ENCODE results near the gene MTCH1.

Gene MTCH1

DNA sequence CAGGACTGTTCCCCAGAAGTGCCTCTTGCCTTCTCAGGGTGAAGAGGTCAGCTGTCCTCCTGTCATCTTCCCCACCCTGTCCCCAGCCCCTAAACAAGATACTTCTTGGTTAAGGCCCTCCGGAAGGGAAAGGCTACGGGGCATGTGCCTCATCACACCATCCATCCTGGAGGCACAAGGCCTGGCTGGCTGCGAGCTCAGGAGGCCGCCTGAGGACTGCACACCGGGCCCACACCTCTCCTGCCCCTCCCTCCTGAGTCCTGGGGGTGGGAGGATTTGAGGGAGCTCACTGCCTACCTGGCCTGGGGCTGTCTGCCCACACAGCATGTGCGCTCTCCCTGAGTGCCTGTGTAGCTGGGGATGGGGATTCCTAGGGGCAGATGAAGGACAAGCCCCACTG is 21.6 kb downstream of the MTCH1 start:
- TF ChIP-seq POU2F2 (IDR thresholded peaks at IDR 0.05; ENCODE audit: low read depth, low read length) (no peak), TAF1 (IDR thresholded peaks at IDR 0.05; ENCODE audit: low read depth, low read length) (no peak), PAX5 (IDR thresholded peaks at IDR 0.05; ENCODE audit: insufficient read depth, low read length, severe bottlenecking) (no peak), SPI1 (IDR thresholded peaks at IDR 0.05; ENCODE audit: low read depth, low read length) (no peak), POLR2AphosphoS5 (IDR thresholded peaks at IDR 0.05; ENCODE audit: low read depth, low read length) (no peak), POLR2A (IDR thresholded peaks at IDR 0.05; ENCODE audit: low read depth, low read length) (no peak)
- DNase-seq (ENCODE audit: insufficient read length, low spot score), result no peak
- no peak for FAIRE-seq

DNA sequence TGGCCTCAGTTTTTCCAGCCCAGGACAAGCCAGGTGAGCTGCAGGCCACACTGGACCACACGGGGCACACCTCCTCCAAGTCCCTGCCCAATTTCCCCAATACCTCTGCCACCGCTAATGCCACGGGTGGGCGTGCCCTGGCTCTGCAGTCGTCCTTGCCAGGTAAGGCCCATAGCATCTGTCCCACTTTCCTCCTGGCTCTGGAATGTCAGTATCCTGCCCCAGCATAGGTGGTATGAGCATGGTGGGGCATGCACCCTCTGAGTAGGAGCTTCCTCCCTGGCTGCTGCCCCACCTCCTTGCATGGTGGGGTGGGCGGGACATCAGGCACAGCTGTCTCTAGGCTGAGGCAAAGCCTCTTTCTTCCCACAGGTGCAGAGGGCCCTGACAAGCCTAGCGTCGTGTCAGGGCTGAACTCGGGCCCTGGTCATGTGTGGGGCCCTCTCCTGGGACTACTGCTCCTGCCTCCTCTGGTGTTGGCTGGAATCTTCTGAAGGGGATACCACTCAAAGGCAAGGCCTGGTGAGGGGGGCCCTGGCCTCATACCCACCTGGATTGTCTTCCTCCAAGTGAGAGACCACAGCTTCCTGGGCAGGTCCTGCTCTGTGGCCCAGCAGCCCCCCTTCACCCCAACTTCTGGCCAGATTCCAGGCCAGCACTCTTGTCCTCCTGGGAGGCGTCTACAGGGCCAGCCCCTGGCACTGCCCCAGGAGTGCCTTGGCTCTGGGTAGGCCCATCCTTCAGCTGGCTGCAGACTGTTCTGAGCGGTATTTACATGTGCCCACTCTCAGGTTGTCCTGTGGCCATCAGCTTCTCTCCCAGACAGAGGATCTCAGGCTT is 22.3 kb downstream of the MTCH1 start:
- FAIRE-seq, result peak; percentile 71
- DNase-seq (ENCODE audit: insufficient read length, low spot score), result peak; percentile 67
- TF ChIP-seq SPI1 (IDR thresholded peaks at IDR 0.05; ENCODE audit: low read depth, low read length) (0 out of 2 replicates have a peak, but pooled peaks have one; percentile 7), PAX5 (IDR thresholded peaks at IDR 0.05; ENCODE audit: insufficient read depth, low read length, severe bottlenecking) (no peak), POLR2A (IDR thresholded peaks at IDR 0.05; ENCODE audit: low read depth, low read length) (no peak), POLR2AphosphoS5 (IDR thresholded peaks at IDR 0.05; ENCODE audit: low read depth, low read length) (no peak), TAF1 (IDR thresholded peaks at IDR 0.05; ENCODE audit: low read depth, low read length) (no peak), POU2F2 (IDR thresholded peaks at IDR 0.05; ENCODE audit: low read depth, low read length) (no peak)

DNA sequence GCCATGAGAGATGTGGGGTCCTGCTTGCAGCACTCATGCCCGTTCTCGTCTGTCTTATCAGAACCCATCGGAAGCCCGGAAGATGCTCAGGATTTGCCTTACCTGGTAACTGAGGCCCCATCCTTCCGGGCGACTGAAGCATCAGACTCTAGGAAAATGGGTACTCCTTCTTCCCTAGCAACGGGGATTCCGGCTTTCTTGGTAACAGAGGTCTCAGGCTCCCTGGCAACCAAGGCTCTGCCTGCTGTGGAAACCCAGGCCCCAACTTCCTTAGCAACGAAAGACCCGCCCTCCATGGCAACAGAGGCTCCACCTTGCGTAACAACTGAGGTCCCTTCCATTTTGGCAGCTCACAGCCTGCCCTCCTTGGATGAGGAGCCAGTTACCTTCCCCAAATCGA is 23.1 kb downstream of the MTCH1 start:
- no peak for TF ChIP-seq POU2F2 (IDR thresholded peaks at IDR 0.05; ENCODE audit: low read depth, low read length)
- peak; percentile 70 for TF ChIP-seq SPI1 (IDR thresholded peaks at IDR 0.05; ENCODE audit: low read depth, low read length)
- no peak for TF ChIP-seq TAF1 (IDR thresholded peaks at IDR 0.05; ENCODE audit: low read depth, low read length)
- no peak for TF ChIP-seq POLR2AphosphoS5 (IDR thresholded peaks at IDR 0.05; ENCODE audit: low read depth, low read length)
- TF ChIP-seq PAX5 (IDR thresholded peaks at IDR 0.05; ENCODE audit: insufficient read depth, low read length, severe bottlenecking), result no peak
- peak; percentile 77 for FAIRE-seq
- peak; percentile 92 for DNase-seq (ENCODE audit: insufficient read length, low spot score)

- DNase-seq (ENCODE audit: insufficient read length, low spot score) (no peak), FAIRE-seq (no peak)
- TF ChIP-seq POU2F2 (IDR thresholded peaks at IDR 0.05; ENCODE audit: low read depth, low read length), result no peak
- no peak for TF ChIP-seq POLR2A (IDR thresholded peaks at IDR 0.05; ENCODE audit: low read depth, low read length)
- no peak for TF ChIP-seq POLR2AphosphoS5 (IDR thresholded peaks at IDR 0.05; ENCODE audit: low read depth, low read length)
- TF ChIP-seq SPI1 (IDR thresholded peaks at IDR 0.05; ENCODE audit: low read depth, low read length), result no peak
- no peak for TF ChIP-seq TAF1 (IDR thresholded peaks at IDR 0.05; ENCODE audit: low read depth, low read length)
- TF ChIP-seq PAX5 (IDR thresholded peaks at IDR 0.05; ENCODE audit: insufficient read depth, low read length, severe bottlenecking), result no peak
Measured at GRCh38 chr6:36961441-36962435, 24.3 kb downstream of the MTCH1 start.

DNA sequence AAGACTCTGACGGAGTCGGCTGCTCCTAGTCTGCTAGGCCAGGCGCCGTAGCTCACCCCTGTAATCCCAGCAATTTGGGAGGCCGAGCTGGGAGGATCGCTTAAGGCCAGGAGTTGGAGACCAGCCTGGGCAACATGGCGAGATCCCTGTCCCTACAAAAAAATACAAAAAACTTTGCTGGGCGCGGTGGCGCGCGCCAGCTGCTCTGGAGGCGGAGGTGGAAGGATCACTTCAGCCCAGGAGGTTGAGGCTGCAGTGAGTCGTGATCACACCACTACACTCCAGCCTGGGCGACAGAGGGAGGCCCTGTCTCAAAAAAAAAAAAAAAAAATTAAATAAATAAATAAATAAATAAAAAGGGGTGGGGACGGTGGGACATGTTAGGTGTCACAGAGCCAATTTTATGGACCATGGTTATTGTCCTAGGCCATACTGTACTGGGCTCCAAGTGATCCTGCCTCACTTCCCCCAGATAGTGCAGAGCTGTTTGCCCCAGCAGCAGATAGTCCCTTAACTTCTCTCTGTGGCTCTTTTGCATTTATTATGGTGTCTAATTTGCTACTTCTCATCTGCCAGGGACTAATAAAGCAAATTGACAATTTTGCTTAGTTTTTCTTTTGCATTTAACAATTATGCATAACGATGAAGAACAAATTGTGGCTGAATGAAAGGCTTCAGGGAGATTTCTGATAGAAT is 26.3 kb downstream of the MTCH1 start:
- no peak for TF ChIP-seq TAF1 (IDR thresholded peaks at IDR 0.05; ENCODE audit: low read depth, low read length)
- TF ChIP-seq POLR2AphosphoS5 (IDR thresholded peaks at IDR 0.05; ENCODE audit: low read depth, low read length), result no peak
- DNase-seq (ENCODE audit: insufficient read length, low spot score), result no peak
- FAIRE-seq, result no peak

DNA sequence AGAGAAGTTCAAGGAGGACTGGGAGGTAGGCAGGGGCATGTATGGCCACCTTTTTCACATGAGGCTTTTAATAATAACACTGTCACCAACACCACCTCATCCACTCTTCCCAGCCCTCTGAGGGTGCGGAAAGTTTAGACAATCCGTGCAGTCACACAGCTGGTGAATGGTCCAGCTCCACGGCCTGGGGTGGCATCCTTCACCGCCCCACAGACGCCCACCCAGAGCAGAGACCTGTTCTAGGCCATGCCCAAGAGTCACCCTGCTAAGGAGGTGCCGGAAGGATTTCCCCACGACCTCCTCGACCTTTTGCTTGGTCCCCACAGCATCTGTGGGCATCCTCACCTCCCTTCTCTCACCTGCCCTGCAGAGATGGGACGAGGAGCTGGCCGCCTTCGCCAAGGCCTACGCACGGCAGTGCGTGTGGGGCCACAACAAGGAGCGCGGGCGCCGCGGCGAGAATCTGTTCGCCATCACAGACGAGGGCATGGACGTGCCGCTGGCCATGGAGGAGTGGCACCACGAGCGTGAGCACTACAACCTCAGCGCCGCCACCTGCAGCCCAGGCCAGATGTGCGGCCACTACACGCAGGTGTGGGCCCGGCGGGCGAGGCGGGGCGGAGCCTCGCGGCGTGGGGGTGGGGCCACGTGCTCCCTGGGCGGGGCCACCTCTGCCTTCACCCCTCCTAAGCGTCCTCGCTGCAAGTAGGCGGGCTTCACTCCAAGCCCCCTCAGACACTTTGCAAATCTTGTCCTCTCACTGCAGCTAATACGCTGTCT is 27.0 kb downstream of the MTCH1 start:
- TF ChIP-seq POLR2AphosphoS5 (IDR thresholded peaks at IDR 0.05; ENCODE audit: low read depth, low read length) (no peak), PAX5 (IDR thresholded peaks at IDR 0.05; ENCODE audit: insufficient read depth, low read length, severe bottlenecking) (no peak), TAF1 (IDR thresholded peaks at IDR 0.05; ENCODE audit: low read depth, low read length) (no peak), SPI1 (IDR thresholded peaks at IDR 0.05; ENCODE audit: low read depth, low read length) (no peak), POLR2A (IDR thresholded peaks at IDR 0.05; ENCODE audit: low read depth, low read length) (no peak), POU2F2 (IDR thresholded peaks at IDR 0.05; ENCODE audit: low read depth, low read length) (no peak)
- DNase-seq (ENCODE audit: insufficient read length, low spot score), result no peak
- FAIRE-seq, result no peak

- FAIRE-seq (no peak), DNase-seq (ENCODE audit: insufficient read length, low spot score) (no peak)
- no peak for TF ChIP-seq POLR2AphosphoS5 (IDR thresholded peaks at IDR 0.05; ENCODE audit: low read depth, low read length)
- TF ChIP-seq PAX5 (IDR thresholded peaks at IDR 0.05; ENCODE audit: insufficient read depth, low read length, severe bottlenecking), result no peak
- no peak for TF ChIP-seq TAF1 (IDR thresholded peaks at IDR 0.05; ENCODE audit: low read depth, low read length)
- no peak for TF ChIP-seq SPI1 (IDR thresholded peaks at IDR 0.05; ENCODE audit: low read depth, low read length)
- TF ChIP-seq POLR2A (IDR thresholded peaks at IDR 0.05; ENCODE audit: low read depth, low read length), result no peak
- no peak for TF ChIP-seq POU2F2 (IDR thresholded peaks at IDR 0.05; ENCODE audit: low read depth, low read length)
Measured at GRCh38 chr6:36957773-36958271, 28.2 kb downstream of the MTCH1 start.

GRCh38 chr6:36956446-36956820 is 29.6 kb downstream of the MTCH1 start:
- FAIRE-seq, result no peak
- no peak for DNase-seq (ENCODE audit: insufficient read length, low spot score)
- no peak for TF ChIP-seq POLR2A (IDR thresholded peaks at IDR 0.05; ENCODE audit: low read depth, low read length)
- no peak for TF ChIP-seq POU2F2 (IDR thresholded peaks at IDR 0.05; ENCODE audit: low read depth, low read length)
- no peak for TF ChIP-seq SPI1 (IDR thresholded peaks at IDR 0.05; ENCODE audit: low read depth, low read length)
- TF ChIP-seq TAF1 (IDR thresholded peaks at IDR 0.05; ENCODE audit: low read depth, low read length), result no peak
- TF ChIP-seq POLR2AphosphoS5 (IDR thresholded peaks at IDR 0.05; ENCODE audit: low read depth, low read length), result no peak
- TF ChIP-seq PAX5 (IDR thresholded peaks at IDR 0.05; ENCODE audit: insufficient read depth, low read length, severe bottlenecking), result no peak

All from GM12891 (cell line).